IMR-90 (cell line): Measurements from ENCODE around the gene FEM1A. TPM values are rescaled to one million over a fixed set of nuclear protein-coding genes. Genes with fewer than 3 reads are reported as not detected.

Experiments
- ATAC-seq: fragments of 200-7000 bp; cut with Tn5 transposase; 2 replicates; pipeline ENCODE4 v1.9.1; 2020; ENCODE audit warnings: low read depth, mild to moderate bottlenecking, moderate library complexity
- Bru-seq: library from RNA; stranded (reverse); fragments of 400-500 nt; gene quantifications from one replicate; lab custom pipeline; 2021; lab: Mats Ljungman, UMichigan
- BruChase-seq, 2 experiments: library from RNA; stranded (reverse); fragments of 400-500 nt; gene quantifications; one replicate each; lab custom pipeline; 2021; lab: Mats Ljungman, UMichigan
- BruUV-seq: library from RNA; stranded (reverse); fragments of 400-500 nt; replicated peaks from 2 replicates; lab custom pipeline; 2021; lab: Mats Ljungman, UMichigan
- CTCF ChIA-PET: fragments of 300-600 bp; formaldehyde crosslinking; extraction: SDS; loops from one replicate; lab custom pipeline; 2021; ENCODE audit warnings: antibody characterized with exemption; lab: Yijun Ruan, JAX
- POLR2A ChIA-PET: fragments of 300-600 bp; sonication (Branson Sonifier 250); formaldehyde crosslinking; loops from one replicate; lab custom pipeline; 2022; ENCODE audit warnings: antibody characterized with exemption; ENCODE audit not compliant: unreplicated experiment; lab: Charles Lee
- DNase-seq: peaks from one replicate; pipeline ENCODE4 v3.0.0; 2013
- H2AFZ ChIP-seq: replicated peaks from 2 replicates; pipeline ENCODE3; 2013; ENCODE audit warnings: low read length, mild to moderate bottlenecking; ENCODE audit not compliant: poor library complexity
- H2AK5ac ChIP-seq: 2 replicates; pipeline ENCODE4 v1.6.1; 2013; ENCODE audit warnings: low read depth, low read length, inconsistent platforms
- H2AK9ac ChIP-seq: replicated peaks from 2 replicates; pipeline ENCODE3; 2013; ENCODE audit warnings: mild to moderate bottlenecking, low read depth, low read length, moderate library complexity; ENCODE audit not compliant: poor library complexity
- H2BK120ac ChIP-seq: 2 replicates; pipeline ENCODE4 v1.6.1; 2013; ENCODE audit warnings: low read depth, low read length, inconsistent platforms
- H2BK15ac ChIP-seq: 3 replicates; pipeline ENCODE4 v1.6.1; 2013; ENCODE audit warnings: low read depth, low read length, inconsistent platforms
- H2BK20ac ChIP-seq: 2 replicates; pipeline ENCODE4 v1.6.1; 2013; ENCODE audit warnings: low read depth, mild to moderate bottlenecking, inconsistent platforms, low read length, moderate library complexity
- H2BK5ac ChIP-seq: 2 replicates; pipeline ENCODE4 v1.6.1; 2013; ENCODE audit warnings: mild to moderate bottlenecking, low read depth, low read length, inconsistent platforms; ENCODE audit not compliant: poor library complexity, severe bottlenecking
- H3K14ac ChIP-seq: replicated peaks from 2 replicates; pipeline ENCODE4 v1.6.1; 2013; ENCODE audit warnings: low read depth, low read length, inconsistent platforms
- H3K18ac ChIP-seq: 2 replicates; pipeline ENCODE4 v1.6.1; 2013; ENCODE audit warnings: low read depth, low read length, control low read depth
- H3K23ac ChIP-seq: 2 replicates; pipeline ENCODE4 v1.6.1; 2013; ENCODE audit warnings: low read depth, low read length, inconsistent platforms
- H3K27ac ChIP-seq: 2 replicates; pipeline ENCODE4 v1.5.1; 2013; ENCODE audit warnings: mild to moderate bottlenecking, control low read depth, low read length; ENCODE audit not compliant: insufficient read depth
- H3K27me3 ChIP-seq: 2 replicates; pipeline ENCODE4 v1.6.1; 2013; ENCODE audit warnings: low read length; ENCODE audit not compliant: control insufficient read depth, insufficient read depth
- H3K36me3 ChIP-seq: 2 replicates; pipeline ENCODE4 v1.6.1; 2013; ENCODE audit warnings: low read length, mixed read lengths; ENCODE audit not compliant: control insufficient read depth, insufficient read depth
- H3K4ac ChIP-seq: 2 replicates; pipeline ENCODE4 v1.6.1; 2013; ENCODE audit warnings: low read depth, low read length, inconsistent platforms
- H3K4me1 ChIP-seq: 2 replicates; pipeline ENCODE4 v1.6.1; 2013; ENCODE audit warnings: low read length, mixed read lengths; ENCODE audit not compliant: control insufficient read depth, insufficient read depth
- H3K4me2 ChIP-seq: 2 replicates; pipeline ENCODE4 v1.6.1; 2013; ENCODE audit warnings: low read depth, mild to moderate bottlenecking, control low read depth, low read length, moderate library complexity
- H3K4me3 ChIP-seq: 2 replicates; pipeline ENCODE4 v1.5.1; 2013; ENCODE audit warnings: low read depth, mild to moderate bottlenecking, control low read depth, low read length, moderate library complexity; ENCODE audit not compliant: insufficient read depth
- H3K56ac ChIP-seq: 2 replicates; pipeline ENCODE4 v1.6.1; 2013; ENCODE audit warnings: low read length, inconsistent platforms; ENCODE audit not compliant: insufficient read depth; ENCODE audit errors: extremely low read depth
- H3K79me1 ChIP-seq, 2 experiments: 2 replicates each; pipeline ENCODE4 v1.6.1; 2013; ENCODE audit warnings: low read length in 2 of 2, inconsistent platforms in 1 of 2, low read depth in 1 of 2
- H3K9ac ChIP-seq: 2 replicates; pipeline ENCODE4 v1.6.1; 2013; ENCODE audit warnings: low read depth, low read length, control low read depth
- H3K9me1 ChIP-seq: 2 replicates; pipeline ENCODE4 v1.6.1; 2013; ENCODE audit warnings: low read length, inconsistent platforms; ENCODE audit not compliant: insufficient read depth
- H3K9me3 ChIP-seq: 2 replicates; pipeline ENCODE4 v1.6.1; 2013; ENCODE audit warnings: low read length; ENCODE audit not compliant: control insufficient read depth, insufficient read depth
- H4K20me1 ChIP-seq: 2 replicates; pipeline ENCODE4 v1.6.1; 2013; ENCODE audit warnings: low read length, inconsistent platforms; ENCODE audit not compliant: insufficient read depth
- H4K5ac ChIP-seq: 2 replicates; pipeline ENCODE4 v1.6.1; 2013; ENCODE audit warnings: mild to moderate bottlenecking, low read depth, low read length, control low read depth
- H4K8ac ChIP-seq, 2 experiments: 2 replicates each; pipeline ENCODE4 v1.6.1; 2013; ENCODE audit warnings: low read depth in 2 of 2, low read length in 2 of 2, control low read depth in 1 of 2, inconsistent platforms in 1 of 2
- H4K91ac ChIP-seq: 2 replicates; pipeline ENCODE4 v1.6.1; 2013; ENCODE audit warnings: low read depth, low read length, inconsistent platforms; ENCODE audit not compliant: insufficient read depth
- BHLHE40 ChIP-seq: fragments of 150-350 bp; IDR thresholded peaks from 2 replicates; pipeline ENCODE4 v1.6.1; 2016; ENCODE audit warnings: mild to moderate bottlenecking, low read depth, low read length
- CEBPB ChIP-seq: IDR thresholded peaks from 2 replicates; pipeline ENCODE4 v1.6.1; 2012; ENCODE audit warnings: low read depth, low read length, improper control_type of control experiment
- CHD1 ChIP-seq: IDR thresholded peaks from 2 replicates; pipeline ENCODE4 v1.6.1; 2012; ENCODE audit warnings: low read depth, low read length, improper control_type of control experiment
- ELK1 ChIP-seq: fragments of 150-350 bp; IDR thresholded peaks from 2 replicates; pipeline ENCODE4 v1.6.1; 2016; ENCODE audit warnings: low read depth, mild to moderate bottlenecking, low read length, moderate library complexity, borderline replicate concordance
- FOS ChIP-seq: fragments of 150-350 bp; IDR thresholded peaks from 2 replicates; pipeline ENCODE4 v1.6.1; 2016; ENCODE audit warnings: low read depth, low read length
- MAFK ChIP-seq: IDR thresholded peaks from 2 replicates; pipeline ENCODE4 v1.6.1; 2012; ENCODE audit warnings: low read depth, low read length, improper control_type of control experiment
- MAZ ChIP-seq: IDR thresholded peaks from 2 replicates; pipeline ENCODE4 v1.6.1; 2012; ENCODE audit warnings: low read depth, mild to moderate bottlenecking, low read length, improper control_type of control experiment, moderate library complexity, borderline replicate concordance
- MXI1 ChIP-seq: IDR thresholded peaks from 2 replicates; pipeline ENCODE4 v1.6.1; 2012; ENCODE audit warnings: low read depth, mild to moderate bottlenecking, low read length, moderate library complexity, borderline replicate concordance
- NFE2L2 ChIP-seq: fragments of 150-350 bp; IDR thresholded peaks from 2 replicates; pipeline ENCODE4 v1.6.1; 2016; ENCODE audit warnings: low read depth, mild to moderate bottlenecking, low read length
- POLR2A ChIP-seq: IDR thresholded peaks from 2 replicates; pipeline ENCODE4 v1.6.1; 2012; ENCODE audit warnings: mild to moderate bottlenecking, low read depth, low read length
- RAD21 ChIP-seq: IDR thresholded peaks from 2 replicates; pipeline ENCODE4 v1.6.1; 2012; ENCODE audit warnings: low read length, improper control_type of control experiment
- SMC3 ChIP-seq: fragments of 150-350 bp; IDR thresholded peaks from 2 replicates; pipeline ENCODE4 v1.6.1; 2016; ENCODE audit warnings: low read depth, mild to moderate bottlenecking, antibody characterized with exemption, low read length, moderate library complexity
- WGBS, 2 experiments: methylation state at CpG; one replicate each; pipeline versions ENCODE4 v1.1.5 to v1.1.7; 2013; ENCODE audit warnings: missing lambda C conversion rate in 2 of 2; ENCODE audit not compliant: insufficient read length in 1 of 2; ENCODE audit errors: extremely low coverage in 2 of 2; 5-methylcytosine and 5-hydroxymethylcytosine counted together
- dilution Hi-C: fragments of 300-500 bp; cut with HindIII; formaldehyde crosslinking; loops from one replicate; pipeline ENCODE4 v1.14.3; 2018; ENCODE audit warnings: low sequenced_read_pairs; ENCODE audit not compliant: unreplicated experiment
- in situ Hi-C: fragments of 300-500 bp; cut with MboI; formaldehyde crosslinking; loops from 3 replicates; pipeline ENCODE4 v1.14.3; 2019; ENCODE audit warnings: low sequenced_read_pairs, inconsistent platforms, mixed read lengths
- intact Hi-C: fragments of 100-400 bp; cut with micrococcal nuclease; formaldehyde crosslinking; loops from 2 replicates; pipeline ENCODE4 v1.10.0; 2022
- long read RNA-seq: library from polyadenylated mRNA; unstranded; transcript quantifications from one replicate; pipeline ENCODE4 v2.0.0, GENCODE V29; 2021; ENCODE audit not compliant: unreplicated experiment
- polyA plus RNA-seq, 3 experiments: library from polyadenylated mRNA; depleted of rRNA; stranded (reverse); fragments of >200 nt; gene quantifications; 2 replicates each; pipeline ENCODE4 v1.2.3, GENCODE V29; 2012; ENCODE audit warnings: low replicate concordance in 1 of 3
- total RNA-seq: library from RNA; depleted of rRNA; stranded (reverse); fragments of >200 nt; gene quantifications from 2 replicates; pipeline ENCODE4 v1.2.3, GENCODE V29; 2012; rRNA removed
- TF ChIP-seq, protein P1 (sequence below): fragments of 150-350 bp; IDR thresholded peaks from 2 replicates; pipeline ENCODE4 v1.6.1; 2017; ENCODE audit warnings: mild to moderate bottlenecking, antibody characterized with exemption, low read length, low read depth

Gene FEM1A
- total RNA-seq (8.6 and 8.8 TPM in 2 replicates), polyA plus RNA-seq (2012; rRNA removed) (5.3 and 5.8 TPM in 2 replicates), Bru-seq, nascent RNA (percentile 53 among the genes with signal in this experiment), BruChase-seq, experiment 1, labeled RNA remaining after a 6-hour chase (percentile 62 among the genes with signal in this experiment), BruChase-seq, experiment 2, labeled RNA remaining after a 2-hour chase (percentile 78 among the genes with signal in this experiment)
- polyA plus RNA-seq (2012; cell fraction: cytosol; rRNA removed), result 2.4 and 5.0 TPM in 2 replicates
- polyA plus RNA-seq (2012; cell fraction: nucleus; rRNA removed; ENCODE audit: low replicate concordance), result 1.8 and 3.2 TPM in 2 replicates
- long read RNA-seq, full-length matches to known transcripts, result 33 of 33 reads
- long read RNA-seq, partial matches to known transcripts, result 0 of 33 reads
- long read RNA-seq, other reads (novel, unspliced or antisense), result 0 of 33 reads

DNA sequence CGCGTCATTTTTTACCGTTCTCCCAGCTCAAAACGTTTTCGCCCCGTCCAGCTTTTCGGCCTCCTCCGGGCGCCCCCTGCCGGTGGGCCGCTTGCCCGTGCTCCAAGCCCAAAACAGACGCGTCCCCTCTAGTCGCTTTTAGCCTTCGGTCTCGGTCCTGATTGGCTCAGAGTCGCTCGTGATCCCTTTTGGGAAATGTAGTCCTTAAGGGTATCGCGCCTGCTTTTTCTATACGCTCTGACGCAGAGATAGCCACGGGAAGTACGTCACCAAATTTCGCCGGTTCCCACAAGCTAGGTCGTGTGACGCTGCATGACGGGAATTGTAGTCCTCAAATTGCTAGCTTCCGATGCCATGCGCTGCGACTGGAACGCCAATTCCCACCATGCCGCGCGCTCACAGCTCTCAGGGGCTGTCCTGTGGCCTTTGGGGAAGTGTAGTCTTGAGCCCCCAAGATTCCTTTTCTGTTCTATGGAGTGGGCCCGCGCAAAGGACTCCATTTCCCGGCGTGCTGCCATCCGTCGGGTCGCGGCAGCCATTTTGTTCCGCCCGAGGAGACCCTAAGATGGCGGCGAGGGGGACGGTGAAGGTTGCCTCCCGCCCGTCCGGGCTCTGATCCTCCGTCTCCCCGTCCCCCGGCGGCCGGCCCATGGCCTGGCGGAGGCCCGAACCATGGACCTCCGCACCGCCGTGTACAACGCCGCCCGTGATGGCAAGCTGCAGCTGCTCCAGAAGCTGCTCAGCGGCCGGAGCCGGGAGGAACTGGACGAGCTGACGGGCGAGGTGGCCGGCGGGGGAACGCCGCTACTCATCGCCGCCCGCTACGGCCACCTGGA lies at the start of gene FEM1A:
TSS of gene FEM1A (plus strand) at position 552 of the 836 bp plus-strand sequence. CDS start at position 673, 121 bp downstream.
- Histone ChIP-seq H3K9me1 (no peaks in the 10 kb centered on the region), H4K91ac (peak within 1 kb of the TSS; percentile 51; the same call in 1 of the 2 replicates), H2AK5ac (0 out of 2 replicates have a peak within 1 kb of the TSS, but pooled peaks have one; percentile 30), H3K14ac (peak within 1 kb of the TSS; percentile 51; the same call in 1 of the 2 replicates), H3K4me2 (peak within 1 kb of the TSS; percentile 89), H3K27ac (peak within 1 kb of the TSS; percentile 77), H2AK9ac (peak within 1 kb of the TSS; percentile 94), H3K36me3 (peaks cover 15% of the 10 kb centered on the region), H3K9ac (peak within 1 kb of the TSS; percentile 74), H4K20me1 (peaks cover 6% of the 10 kb centered on the region), H4K5ac (peak within 1 kb of the TSS; percentile 27; the same call in 1 of the 2 replicates), H2BK5ac (peak within 1 kb of the TSS; percentile 85), H2BK20ac (no peak within 1 kb of the TSS), H3K9me3 (no peaks in the 10 kb centered on the region), H3K79me1 (peaks cover 15 to 40% of the 10 kb centered on the region in 2 experiments; a peak in 3 of 4 replicates), H3K4me1 (peaks cover 5% of the 10 kb centered on the region; the same call in 1 of the 2 replicates), H2AFZ (peak within 1 kb of the TSS; percentile 89), H2BK15ac (no peak within 1 kb of the TSS), H3K4me3 (peak within 1 kb of the TSS; percentile 66), H3K23ac (no peak within 1 kb of the TSS), H3K56ac (0 out of 2 replicates have a peak within 1 kb of the TSS, but pooled peaks have one; percentile 11), H3K27me3 (no peaks in the 10 kb centered on the region), H4K8ac (peak within 1 kb of the TSS in 1 of 2 experiments; percentile 83; a peak in 2 of 4 replicates), H3K4ac (peak within 1 kb of the TSS; percentile 68), H2BK120ac (no peak within 1 kb of the TSS; the same call in 1 of the 2 replicates), H3K18ac (no peak within 1 kb of the TSS)
- WGBS, 2 experiments, result 0% methylated on average over 36 of the region's 80 CpGs; no CpG with 5 or more reads in 1 of the 2 experiments
- in situ Hi-C loops (loop anchor here (5.0 kb wide), 1 partner anchor 59 kb away; no protein-coding TSS in a partner anchor), intact Hi-C loops (loop anchor here (1.0 kb wide), 1 partner anchor 59 kb away; no protein-coding TSS in a partner anchor), dilution Hi-C loops (no loop called here)
- CTCF ChIA-PET, result interaction anchor here (0.6 to 2.0 kb wide), 13 partner anchors 9 to 75 kb away, joined by 3 to 17 read pairs (median 4); no protein-coding TSS in a partner anchor
- no TSS peak for BruUV-seq
- DNase-seq (peak; percentile 100), ATAC-seq (peak; percentile 99)
- POLR2A ChIA-PET, result no interaction called here
- no peak for TF ChIP-seq ELK1
- TF ChIP-seq, protein P1, sequence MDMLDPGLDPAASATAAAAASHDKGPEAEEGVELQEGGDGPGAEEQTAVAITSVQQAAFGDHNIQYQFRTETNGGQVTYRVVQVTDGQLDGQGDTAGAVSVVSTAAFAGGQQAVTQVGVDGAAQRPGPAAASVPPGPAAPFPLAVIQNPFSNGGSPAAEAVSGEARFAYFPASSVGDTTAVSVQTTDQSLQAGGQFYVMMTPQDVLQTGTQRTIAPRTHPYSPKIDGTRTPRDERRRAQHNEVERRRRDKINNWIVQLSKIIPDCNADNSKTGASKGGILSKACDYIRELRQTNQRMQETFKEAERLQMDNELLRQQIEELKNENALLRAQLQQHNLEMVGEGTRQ, result peak; percentile 88
- TF ChIP-seq POLR2A, result peak; percentile 88
- peak; percentile 98 for TF ChIP-seq SMC3
- TF ChIP-seq MAZ, result peak; percentile 71; the same call in 1 of the 2 replicates
- peak; percentile 90 for TF ChIP-seq RAD21
- peak; percentile 47 for TF ChIP-seq FOS
- TF ChIP-seq MXI1, result 0 out of 2 replicates have a peak, but pooled peaks have one; percentile 10
- TF ChIP-seq BHLHE40, result peak; percentile 39; the same call in 1 of the 2 replicates
- TF ChIP-seq MAFK, result no peak
- TF ChIP-seq NFE2L2, result no peak
- TF ChIP-seq CEBPB, result no peak
- no peak for TF ChIP-seq CHD1
